GM23338 (cell line): ENCODE results near the gene HNRNPR. TPM values are rescaled to one million over a fixed set of nuclear protein-coding genes. Genes with fewer than 3 reads are reported as not detected.

ENCODE experiments used
- ATAC-seq: fragments of 200-7000 bp; cut with Tn5 transposase; 3 replicates; pipeline ENCODE4 v1.9.1; 2020
- DNase-seq: peaks from one replicate; pipeline ENCODE4 v3.0.0-alpha.2; 2015; ENCODE audit warnings: low spot score
- H2AFZ ChIP-seq: fragments of 200-600 bp; sonication (generic); 2 replicates; pipeline ENCODE4 v1.8.0; 2016; ENCODE audit warnings: antibody characterized with exemption, mild to moderate bottlenecking, moderate library complexity
- H3F3A ChIP-seq: fragments of 200-600 bp; sonication (generic); replicated peaks from 2 replicates; pipeline ENCODE4 v1.8.0; 2017; ENCODE audit warnings: antibody characterized with exemption, mixed run types, low read depth
- H3K27ac ChIP-seq: fragments of 200-600 bp; sonication (generic); 2 replicates; pipeline ENCODE4 v1.6.1; 2016; ENCODE audit warnings: low read depth
- H3K27me3 ChIP-seq: fragments of 200-600 bp; sonication (generic); 2 replicates; pipeline ENCODE4 v1.8.0; 2016; ENCODE audit warnings: mild to moderate bottlenecking, mixed run types, moderate library complexity; ENCODE audit not compliant: insufficient read depth
- H3K36me3 ChIP-seq: fragments of 200-600 bp; sonication (generic); 2 replicates; pipeline ENCODE4 v1.8.0; 2016; ENCODE audit warnings: mild to moderate bottlenecking; ENCODE audit not compliant: insufficient read depth
- H3K4me1 ChIP-seq: fragments of 200-600 bp; sonication (generic); 2 replicates; pipeline ENCODE4 v1.8.0; 2016; ENCODE audit warnings: mild to moderate bottlenecking, moderate library complexity; ENCODE audit not compliant: insufficient read depth
- H3K4me2 ChIP-seq: fragments of 200-600 bp; sonication (generic); 2 replicates; pipeline ENCODE4 v1.7.1; 2017; ENCODE audit warnings: mixed run types
- H3K4me3 ChIP-seq: fragments of 200-600 bp; sonication (generic); 2 replicates; pipeline ENCODE4 v1.6.1; 2016; ENCODE audit warnings: mixed run types
- H3K79me2 ChIP-seq: fragments of 200-600 bp; sonication (generic); replicated peaks from 2 replicates; pipeline ENCODE4 v1.8.0; 2017; ENCODE audit warnings: mild to moderate bottlenecking; ENCODE audit not compliant: insufficient read depth
- H3K9me2 ChIP-seq: fragments of 200-600 bp; sonication (generic); 2 replicates; pipeline ENCODE4 v1.8.0; 2017; ENCODE audit not compliant: insufficient read depth
- H4K20me1 ChIP-seq: fragments of 200-600 bp; sonication (generic); replicated peaks from 2 replicates; pipeline ENCODE4 v1.8.0; 2017; ENCODE audit warnings: mild to moderate bottlenecking; ENCODE audit not compliant: insufficient read depth
- H3K27ac Mint-ChIP-seq: 2 replicates; pipeline ENCODE4 v1.8.0; 2020; ENCODE audit warnings: inconsistent platforms, mild to moderate bottlenecking, moderate library complexity, mixed read lengths
- H3K27me3 Mint-ChIP-seq: 3 replicates; pipeline ENCODE4 v1.8.0; 2022; ENCODE audit warnings: low read depth, mild to moderate bottlenecking, moderate library complexity, mixed read lengths, inconsistent platforms; ENCODE audit not compliant: insufficient read depth, poor library complexity
- H3K36me3 Mint-ChIP-seq: 3 replicates; pipeline ENCODE4 v1.8.0; 2021; ENCODE audit warnings: low read depth, mild to moderate bottlenecking, inconsistent platforms, moderate library complexity, mixed read lengths
- H3K4me1 Mint-ChIP-seq: 3 replicates; pipeline ENCODE4 v1.8.0; 2020; ENCODE audit warnings: mild to moderate bottlenecking, inconsistent platforms, mixed read lengths
- H3K4me3 Mint-ChIP-seq: 3 replicates; pipeline ENCODE4 v1.8.0; 2021; ENCODE audit warnings: moderate library complexity, mild to moderate bottlenecking, inconsistent platforms, mixed read lengths
- H3K9me3 Mint-ChIP-seq: 3 replicates; pipeline ENCODE4 v1.8.0; 2020; ENCODE audit warnings: moderate library complexity, mild to moderate bottlenecking, inconsistent platforms, mixed read lengths
- ETS1 ChIP-seq: IDR thresholded peaks from 2 replicates; pipeline ENCODE4 v1.6.1; 2016; ENCODE audit warnings: antibody characterized with exemption
- EZH2 ChIP-seq: fragments of 200-600 bp; sonication (generic); IDR thresholded peaks from one replicate; pipeline ENCODE4 v1.8.0; 2017; ENCODE audit warnings: antibody characterized with exemption, mild to moderate bottlenecking, low read depth; ENCODE audit not compliant: unreplicated experiment
- JUNB ChIP-seq: IDR thresholded peaks from one replicate; pipeline ENCODE4 v1.6.1; 2016; ENCODE audit warnings: antibody characterized with exemption; ENCODE audit not compliant: unreplicated experiment
- POLR2AphosphoS5 ChIP-seq: IDR thresholded peaks from 2 replicates; pipeline ENCODE4 v1.6.1; 2016; ENCODE audit warnings: antibody characterized with exemption, low read depth
- ZNF462 ChIP-seq: fragments of 250-450 bp; sonication (Bioruptor Pico); IDR thresholded peaks from 2 replicates; pipeline ENCODE4 v1.5.0; 2020; ENCODE audit warnings: mild to moderate bottlenecking, moderate library complexity
- polyA plus RNA-seq: library from polyadenylated mRNA; unstranded; fragments of >200 nt; fragmentation: Nextera tagmentation; extraction: Ambion mirVana; gene quantifications from 2 replicates; pipeline ENCODE4 v1.2.1, GENCODE V29; 2016
- total RNA-seq: library from RNA; depleted of rRNA; stranded (reverse); fragments of >200 nt; shearing (Covaris generic); gene quantifications from 2 replicates; pipeline ENCODE4 v1.2.3, GENCODE V29; 2014

HNRNPR gene
- total and polyA plus RNA-seq, 2 experiments from 2014 or later = 147 to 200 TPM

GRCh38 chr1:23352096-23352695 lies 8.1 kb upstream of the HNRNPR start:
- no peaks in the 10 kb centered on the region for H3K36me3 Mint-ChIP-seq
- Histone ChIP-seq H3K4me2 (no peak overlapping the region), H3F3A (0 out of 2 replicates have a peak, but pooled peaks cover 3% of the 10 kb centered on the region), H3K27ac (no peak overlapping the region), H3K4me1 (no peaks in the 10 kb centered on the region), H2AFZ (no peak overlapping the region), H3K4me3 (no peak overlapping the region), H3K9me2 (no peaks in the 10 kb centered on the region), H3K36me3 (no peaks in the 10 kb centered on the region), H3K27me3 (peaks cover 100% of the 10 kb centered on the region), H4K20me1 (peaks cover 33% of the 10 kb centered on the region), H3K79me2 (no peaks in the 10 kb centered on the region)
- H3K9me3 Mint-ChIP-seq = no peaks in the 10 kb centered on the region; the same call in 2 of the 3 replicates
- no peak overlapping the region for H3K4me3 Mint-ChIP-seq
- H3K4me1 Mint-ChIP-seq = no peaks in the 10 kb centered on the region
- TF ChIP-seq ETS1 = no peak
- no peak for TF ChIP-seq POLR2AphosphoS5
- no peak for TF ChIP-seq EZH2
- TF ChIP-seq ZNF462 (CRISPR knock-in tag) = no peak
- TF ChIP-seq JUNB = no peak
- H3K27me3 Mint-ChIP-seq = peaks cover 97% of the 10 kb centered on the region
- DNase-seq (no peak), ATAC-seq (no peak)
- no peak overlapping the region for H3K27ac Mint-ChIP-seq
